ENCODE data around the gene MAGI2.

MAGI2 gene

GRCh38 chr7:78487464-78487863 lies 966.0 kb downstream of the MAGI2 start:
- Histone ChIP-seq H3K4me2 (ENCODE audit: low read depth, low read length, poor library complexity, severe bottlenecking) (no peak overlapping the region), H2AFZ (ENCODE audit: low read length) (no peak overlapping the region), H3K79me2 (ENCODE audit: insufficient read depth, low read length) (no peaks in the 10 kb centered on the region), H3K4me1 (ENCODE audit: insufficient read depth, low read length, poor library complexity, severe bottlenecking) (no peaks in the 10 kb centered on the region), H4K20me1 (ENCODE audit: insufficient read depth, low read length, poor library complexity, severe bottlenecking) (no peaks in the 10 kb centered on the region), H3K9me2 (replicated peaks; ENCODE audit: low read depth, low read length) (no peaks in the 10 kb centered on the region), H3K4me3 (ENCODE audit: low read length, poor library complexity, severe bottlenecking) (no peak overlapping the region), H3K36me3 (ENCODE audit: insufficient read depth, low read length) (no peaks in the 10 kb centered on the region), H3K9me3 (ENCODE audit: insufficient read depth, low read depth, low read length) (no peaks in the 10 kb centered on the region), H3K27me3 (ENCODE audit: insufficient read depth, low read length, poor library complexity, severe bottlenecking) (no peaks in the 10 kb centered on the region), H3F3A (ENCODE audit: low read depth) (no peaks in the 10 kb centered on the region), H3K9ac (ENCODE audit: low read depth, low read length, poor library complexity, severe bottlenecking) (no peak overlapping the region)
- TF ChIP-seq, protein P1, sequence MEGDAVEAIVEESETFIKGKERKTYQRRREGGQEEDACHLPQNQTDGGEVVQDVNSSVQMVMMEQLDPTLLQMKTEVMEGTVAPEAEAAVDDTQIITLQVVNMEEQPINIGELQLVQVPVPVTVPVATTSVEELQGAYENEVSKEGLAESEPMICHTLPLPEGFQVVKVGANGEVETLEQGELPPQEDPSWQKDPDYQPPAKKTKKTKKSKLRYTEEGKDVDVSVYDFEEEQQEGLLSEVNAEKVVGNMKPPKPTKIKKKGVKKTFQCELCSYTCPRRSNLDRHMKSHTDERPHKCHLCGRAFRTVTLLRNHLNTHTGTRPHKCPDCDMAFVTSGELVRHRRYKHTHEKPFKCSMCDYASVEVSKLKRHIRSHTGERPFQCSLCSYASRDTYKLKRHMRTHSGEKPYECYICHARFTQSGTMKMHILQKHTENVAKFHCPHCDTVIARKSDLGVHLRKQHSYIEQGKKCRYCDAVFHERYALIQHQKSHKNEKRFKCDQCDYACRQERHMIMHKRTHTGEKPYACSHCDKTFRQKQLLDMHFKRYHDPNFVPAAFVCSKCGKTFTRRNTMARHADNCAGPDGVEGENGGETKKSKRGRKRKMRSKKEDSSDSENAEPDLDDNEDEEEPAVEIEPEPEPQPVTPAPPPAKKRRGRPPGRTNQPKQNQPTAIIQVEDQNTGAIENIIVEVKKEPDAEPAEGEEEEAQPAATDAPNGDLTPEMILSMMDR (conservative IDR thresholded peaks at IDR 0.05; ENCODE audit: low read length): no peak
- no peak for TF ChIP-seq EZH2phosphoT487 (IDR thresholded peaks at IDR 0.05; ENCODE audit: borderline replicate concordance)

DNA sequence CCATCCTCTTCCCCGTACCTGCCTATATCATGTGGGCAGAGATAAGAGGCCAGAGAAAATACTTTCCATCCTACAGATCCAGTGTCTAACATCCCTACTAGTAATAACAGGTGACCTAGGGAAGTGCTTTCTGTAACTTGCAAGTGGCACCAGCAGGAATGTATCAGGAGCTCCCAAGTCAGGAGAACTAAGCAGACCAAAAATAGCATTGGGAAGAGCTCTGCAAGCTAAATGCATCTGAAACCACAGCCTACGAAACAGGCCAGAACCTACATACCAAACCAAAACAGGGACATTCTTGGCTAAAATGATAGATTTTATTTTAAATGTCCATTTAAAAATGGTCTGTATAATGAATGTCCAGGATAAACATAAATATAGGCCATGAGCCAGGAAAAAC lies 974.1 kb downstream of the MAGI2 start:
- Histone ChIP-seq H3K9me2 (replicated peaks; ENCODE audit: low read depth, low read length) (no peaks in the 10 kb centered on the region), H3K4me3 (ENCODE audit: low read length, poor library complexity, severe bottlenecking) (no peak overlapping the region), H3K79me2 (ENCODE audit: insufficient read depth, low read length) (no peaks in the 10 kb centered on the region), H3F3A (ENCODE audit: low read depth) (no peaks in the 10 kb centered on the region), H3K9me3 (ENCODE audit: insufficient read depth, low read depth, low read length) (no peaks in the 10 kb centered on the region), H3K36me3 (ENCODE audit: insufficient read depth, low read length) (no peaks in the 10 kb centered on the region), H3K4me2 (ENCODE audit: low read depth, low read length, poor library complexity, severe bottlenecking) (no peak overlapping the region), H3K27me3 (ENCODE audit: insufficient read depth, low read length, poor library complexity, severe bottlenecking) (peaks cover under 1% of the 10 kb centered on the region), H2AFZ (ENCODE audit: low read length) (no peak overlapping the region), H4K20me1 (ENCODE audit: insufficient read depth, low read length, poor library complexity, severe bottlenecking) (no peaks in the 10 kb centered on the region), H3K4me1 (ENCODE audit: insufficient read depth, low read length, poor library complexity, severe bottlenecking) (no peaks in the 10 kb centered on the region), H3K9ac (ENCODE audit: low read depth, low read length, poor library complexity, severe bottlenecking) (no peak overlapping the region)
- TF ChIP-seq, protein P1 (conservative IDR thresholded peaks at IDR 0.05; ENCODE audit: low read length): no peak
- no peak for TF ChIP-seq EZH2phosphoT487 (IDR thresholded peaks at IDR 0.05; ENCODE audit: borderline replicate concordance)

DNA sequence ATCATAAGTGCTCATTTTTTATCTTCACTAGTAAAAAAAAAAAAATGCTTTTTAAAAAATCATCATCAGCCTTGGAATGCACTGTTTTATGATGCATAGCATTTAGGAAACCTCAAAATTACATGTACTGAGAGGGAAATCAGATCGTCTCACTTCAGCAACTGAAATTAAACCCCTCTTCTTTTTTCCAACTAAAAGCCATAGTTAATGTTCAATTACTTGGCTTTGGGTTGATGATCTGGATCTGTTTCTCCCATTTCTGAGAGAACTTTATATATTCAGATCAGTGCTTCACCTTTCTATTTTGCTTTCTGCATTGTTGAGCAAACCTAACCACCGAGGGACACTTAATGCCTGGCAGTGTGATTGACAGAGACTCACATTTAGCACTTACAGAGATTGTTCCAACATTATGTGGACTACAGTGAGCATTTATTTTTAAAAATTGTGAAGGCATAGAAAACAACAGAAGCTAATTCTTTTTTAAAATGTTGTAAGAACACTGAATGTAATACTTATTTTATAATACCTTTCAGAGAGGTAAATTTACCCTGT lies 976.5 kb downstream of the MAGI2 start:
- Histone ChIP-seq H3K79me2 (ENCODE audit: insufficient read depth, low read length) (no peaks in the 10 kb centered on the region), H3K9me3 (ENCODE audit: insufficient read depth, low read depth, low read length) (no peaks in the 10 kb centered on the region), H3K36me3 (ENCODE audit: insufficient read depth, low read length) (no peaks in the 10 kb centered on the region), H3K9ac (ENCODE audit: low read depth, low read length, poor library complexity, severe bottlenecking) (no peak overlapping the region), H3K27me3 (ENCODE audit: insufficient read depth, low read length, poor library complexity, severe bottlenecking) (peaks cover 4% of the 10 kb centered on the region), H3K4me2 (ENCODE audit: low read depth, low read length, poor library complexity, severe bottlenecking) (no peak overlapping the region), H3F3A (ENCODE audit: low read depth) (no peaks in the 10 kb centered on the region), H3K4me1 (ENCODE audit: insufficient read depth, low read length, poor library complexity, severe bottlenecking) (no peaks in the 10 kb centered on the region), H3K9me2 (replicated peaks; ENCODE audit: low read depth, low read length) (no peaks in the 10 kb centered on the region), H2AFZ (ENCODE audit: low read length) (no peak overlapping the region), H4K20me1 (ENCODE audit: insufficient read depth, low read length, poor library complexity, severe bottlenecking) (no peaks in the 10 kb centered on the region), H3K4me3 (ENCODE audit: low read length, poor library complexity, severe bottlenecking) (no peak overlapping the region)
- TF ChIP-seq, protein P1 (conservative IDR thresholded peaks at IDR 0.05; ENCODE audit: low read length): no peak
- no peak for TF ChIP-seq EZH2phosphoT487 (IDR thresholded peaks at IDR 0.05; ENCODE audit: borderline replicate concordance)

All from Loucy (cell line).